Measurements from ENCODE around the gene KLF16. TPM values are rescaled to one million over a fixed set of nuclear protein-coding genes. Genes with fewer than 3 reads are reported as not detected.

The KLF16 gene
- total RNA-seq, 2 donors from 2014 or later = 9.9 to 12.9 TPM

DNA sequence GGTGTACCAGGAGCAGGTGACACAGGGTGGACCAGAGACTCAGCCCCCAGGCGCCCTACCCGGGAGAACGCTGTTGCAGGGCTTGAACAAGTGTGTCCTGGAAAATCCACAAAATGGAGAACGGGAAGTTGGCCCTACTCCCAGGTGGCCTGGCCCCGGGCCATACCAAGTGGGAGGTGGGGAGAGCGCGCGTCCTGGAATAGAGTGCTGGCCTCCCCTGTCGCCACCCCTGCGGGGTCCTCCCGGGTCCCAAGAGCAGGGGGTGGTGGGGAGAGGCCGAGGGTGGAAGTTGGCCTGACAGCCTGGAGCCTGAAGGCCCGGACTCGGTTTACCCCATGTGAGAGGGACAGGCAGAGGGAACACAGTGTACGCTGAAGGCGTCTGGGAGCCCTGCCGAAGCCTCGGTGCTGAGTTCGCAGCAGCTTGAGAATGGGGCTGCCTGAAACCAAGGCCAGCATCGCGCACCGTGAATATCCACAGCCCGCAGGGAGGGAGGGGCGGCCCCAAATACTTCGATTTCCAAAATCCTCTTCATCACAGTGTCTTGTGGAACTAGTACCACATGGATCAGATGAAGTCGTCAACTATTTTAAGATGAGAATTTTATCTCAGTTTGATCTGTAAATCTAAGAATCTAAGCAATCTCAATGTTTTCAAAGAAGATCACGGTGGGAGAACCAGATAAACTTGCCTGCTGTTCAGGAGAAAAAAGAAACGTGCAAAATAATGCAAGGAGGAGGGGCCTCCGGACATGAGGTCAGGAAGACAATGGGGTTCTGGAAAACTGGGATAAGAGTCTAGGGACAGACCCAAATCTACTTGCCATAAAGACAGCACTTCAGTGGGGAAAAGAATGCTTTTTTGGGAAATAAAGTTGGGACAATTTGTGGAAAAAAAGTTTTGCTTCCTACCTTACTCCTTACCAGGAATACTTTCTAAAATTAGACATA lies 10.4 kb upstream of the KLF16 start:
- DNase-seq (peak; percentile 59), ATAC-seq (peak; percentile 19 to 31)
- intact Hi-C loops (cut with DNase I) = no loop called here

DNA sequence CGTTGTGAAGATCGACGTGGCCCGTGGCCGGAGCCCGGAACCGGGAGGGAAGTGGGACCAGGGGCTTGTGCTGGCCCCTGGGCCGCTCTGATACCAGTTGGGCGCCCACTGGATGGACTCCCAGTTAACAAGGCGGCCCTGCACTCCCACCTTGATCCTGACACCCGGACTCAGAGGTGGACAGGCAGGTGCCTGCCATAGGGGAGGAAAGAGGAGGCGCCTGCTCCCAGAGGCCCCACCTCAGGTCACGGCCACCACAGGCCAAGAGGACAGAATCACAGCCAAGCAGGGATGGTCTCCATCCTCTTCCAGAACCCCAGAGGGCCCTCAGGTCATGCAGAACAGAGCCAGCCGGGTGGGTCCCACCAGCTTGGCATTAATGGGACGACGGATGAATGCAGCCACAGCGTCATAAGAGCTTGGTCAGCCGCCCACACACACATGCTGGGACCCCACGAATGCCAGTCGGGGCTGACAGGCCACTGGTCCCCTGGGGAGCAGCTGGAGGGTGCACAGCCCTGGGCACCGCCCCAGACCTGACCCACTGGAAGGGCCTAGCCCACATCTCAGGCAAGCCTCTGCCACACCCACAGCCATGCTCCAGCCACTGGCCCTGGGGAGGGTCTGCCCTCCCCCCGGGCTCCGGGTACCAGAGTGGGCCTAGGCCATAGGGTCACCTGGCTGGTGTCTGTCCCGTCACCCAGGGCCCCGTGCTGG lies 9.6 kb upstream of the KLF16 start:
- ATAC-seq (no peak), DNase-seq (no peak)
- intact Hi-C loops (cut with DNase I) = no loop called here

DNA sequence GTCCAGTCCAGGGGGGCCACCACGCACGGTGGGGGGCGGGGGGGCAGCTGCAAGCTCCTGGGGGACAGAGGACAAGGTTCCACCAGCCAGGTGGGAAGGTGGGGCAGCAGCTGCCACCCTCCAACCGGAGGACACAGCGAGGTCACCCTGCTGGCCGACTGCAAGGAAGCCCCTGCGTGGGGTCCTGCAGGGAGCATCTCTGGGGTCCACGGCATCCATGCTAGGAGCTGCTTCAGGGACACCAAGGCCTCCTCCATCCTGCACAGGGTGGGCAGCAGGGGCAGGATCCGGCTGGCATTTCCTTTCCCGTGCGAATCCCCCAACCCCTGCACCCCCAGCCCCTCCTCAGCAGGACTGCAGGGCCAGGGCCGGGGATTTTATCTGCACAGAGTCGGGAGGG lies 8.3 kb upstream of the KLF16 start:
- no peak for ATAC-seq

DNA sequence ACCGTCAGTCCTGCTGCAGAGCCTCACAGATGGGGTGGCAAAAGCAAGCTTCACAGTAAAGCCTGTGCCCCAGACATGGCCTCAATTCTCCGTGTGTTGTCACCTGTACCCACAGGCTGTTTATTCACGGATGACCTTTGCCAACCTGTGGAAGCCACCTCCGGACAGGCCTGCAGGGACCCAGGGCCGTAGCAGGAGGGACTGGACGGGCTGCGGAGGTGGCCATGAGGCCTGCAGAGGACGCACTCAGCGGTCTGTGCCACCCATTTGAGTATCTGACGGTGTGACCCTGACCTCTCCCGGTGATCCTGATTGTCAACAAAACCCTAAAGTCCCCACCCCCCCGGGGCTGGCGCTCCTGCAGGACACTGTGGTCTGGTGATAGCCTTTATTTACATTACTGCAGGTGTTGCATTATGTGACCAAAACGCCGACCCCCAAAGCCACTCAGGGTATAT lies 7.8 kb upstream of the KLF16 start:
- intact Hi-C loops (cut with DNase I) = no loop called here
- no peak for ATAC-seq
- no peak for DNase-seq

More for the DNA sequence above, 8.3 kb upstream of the KLF16 start:
- intact Hi-C loops (cut with DNase I) = no loop called here
- DNase-seq = no peak

DNA sequence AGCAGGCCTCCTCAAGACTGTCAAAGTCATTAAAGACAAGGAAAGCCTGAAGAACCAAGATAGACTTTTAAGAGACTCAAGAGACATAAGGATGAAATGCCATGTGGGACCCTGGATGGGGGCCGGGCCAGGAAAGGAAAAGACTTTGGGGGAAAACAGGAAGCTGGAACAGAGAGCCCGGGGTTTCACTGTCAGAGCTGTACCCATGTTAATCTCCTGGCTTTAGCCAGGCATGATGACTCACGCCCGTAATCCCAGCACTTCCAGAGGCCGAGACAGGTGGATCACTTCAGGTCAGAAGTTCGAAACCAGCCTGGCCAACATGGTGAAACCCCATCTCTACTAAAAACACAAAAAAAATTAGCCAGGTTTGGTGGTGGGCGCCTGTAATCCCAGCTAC lies 5.6 kb upstream of the KLF16 start:
- intact Hi-C loops (cut with DNase I) = no loop called here
- DNase-seq (no peak), ATAC-seq (no peak)

DNA sequence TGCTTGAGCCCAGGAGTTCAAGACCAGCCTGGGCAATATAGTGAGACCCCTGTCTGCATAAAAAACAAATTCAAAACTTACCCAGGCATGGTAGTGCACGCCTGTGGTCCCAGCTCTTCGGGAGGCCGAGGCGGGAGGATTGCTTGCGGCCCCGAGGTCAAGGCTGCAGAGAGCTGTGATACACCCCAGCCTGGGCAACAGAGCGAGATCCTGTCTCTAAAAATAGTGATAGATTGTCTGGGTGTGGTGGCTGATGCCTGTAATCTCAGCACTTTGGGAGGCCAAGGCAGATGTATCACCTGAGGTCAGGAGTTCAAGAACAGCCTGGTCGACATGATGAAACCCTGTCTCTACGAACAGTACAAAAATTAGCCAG lies 4.0 kb upstream of the KLF16 start:
- no peak for DNase-seq
- ATAC-seq = no peak
- intact Hi-C loops (cut with DNase I) = no loop called here

DNA sequence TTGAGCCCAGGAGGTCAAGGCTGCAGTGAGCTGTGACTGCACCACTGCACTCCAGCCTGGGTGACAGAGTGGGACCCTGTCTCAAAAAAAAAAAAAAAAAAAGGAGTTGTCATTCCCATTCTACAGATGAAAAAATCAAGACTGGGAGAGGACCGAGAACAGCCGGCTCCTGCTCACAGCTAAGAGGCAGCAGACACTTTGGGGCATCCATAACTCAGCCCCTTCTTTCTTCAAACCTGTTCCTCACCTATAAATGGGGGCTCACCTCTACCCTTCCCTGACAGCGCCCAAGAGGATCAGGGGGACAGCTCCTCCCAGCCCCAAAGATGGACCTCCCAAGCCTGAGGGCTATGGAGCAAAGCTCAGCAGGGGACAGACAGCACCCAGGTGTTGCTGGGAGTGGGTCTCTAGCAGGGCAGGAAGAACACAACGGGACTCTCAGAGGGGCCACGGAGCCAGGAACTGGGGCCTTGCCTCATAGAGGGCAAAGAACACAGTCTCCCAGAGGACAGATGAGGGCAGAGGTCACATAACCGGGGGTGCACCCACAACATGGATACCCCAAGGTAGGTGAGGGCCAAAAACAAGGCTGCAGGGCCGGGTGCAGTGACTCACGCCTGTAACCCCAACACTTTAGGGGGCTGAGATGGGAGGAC lies 3.4 kb upstream of the KLF16 start:
- ATAC-seq (no peak), DNase-seq (no peak)
- intact Hi-C loops (cut with DNase I) = no loop called here

DNA sequence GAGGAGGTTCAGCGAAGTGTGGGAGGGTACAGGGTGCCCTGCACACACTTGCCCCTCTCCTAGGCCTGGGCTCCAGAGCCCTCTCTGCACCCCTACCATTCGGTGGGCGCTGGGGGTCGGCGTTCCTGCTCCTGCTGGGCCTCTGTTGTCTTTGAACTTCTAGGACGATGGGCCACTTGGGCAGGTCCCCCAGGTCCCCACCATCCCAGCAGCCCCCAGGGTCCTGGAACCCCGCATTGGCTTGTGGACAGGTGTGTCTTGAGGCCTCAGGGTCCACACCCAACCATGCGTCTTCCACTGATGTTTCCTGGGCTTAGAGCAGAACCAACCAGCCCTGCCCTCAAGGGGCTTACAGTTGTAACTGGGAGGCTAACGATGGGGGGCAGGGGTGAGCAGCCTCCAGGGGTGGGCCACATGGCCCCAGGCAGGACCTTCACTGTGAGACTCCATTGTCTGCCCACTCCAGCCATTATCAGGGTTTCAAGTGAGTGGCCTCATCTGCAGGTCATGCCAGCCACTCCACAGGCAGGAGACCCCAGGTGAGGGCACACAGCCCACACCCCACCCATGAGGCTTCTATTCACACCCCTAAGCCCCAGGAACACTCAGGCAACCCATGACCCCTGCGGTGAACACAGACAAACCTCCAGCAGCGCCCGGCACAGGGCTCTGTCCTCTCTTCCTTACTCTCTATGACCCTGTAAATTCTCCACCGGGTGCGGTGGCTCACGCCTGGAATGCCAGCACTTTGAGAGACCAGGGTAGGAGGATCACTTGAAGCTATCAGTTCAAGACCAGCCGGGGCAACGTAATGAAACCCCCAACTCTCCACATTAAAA lies 2.0 kb upstream of the KLF16 start:
- intact Hi-C loops (cut with DNase I) = no loop called here
- no peak for DNase-seq
- no peak for ATAC-seq

DNA sequence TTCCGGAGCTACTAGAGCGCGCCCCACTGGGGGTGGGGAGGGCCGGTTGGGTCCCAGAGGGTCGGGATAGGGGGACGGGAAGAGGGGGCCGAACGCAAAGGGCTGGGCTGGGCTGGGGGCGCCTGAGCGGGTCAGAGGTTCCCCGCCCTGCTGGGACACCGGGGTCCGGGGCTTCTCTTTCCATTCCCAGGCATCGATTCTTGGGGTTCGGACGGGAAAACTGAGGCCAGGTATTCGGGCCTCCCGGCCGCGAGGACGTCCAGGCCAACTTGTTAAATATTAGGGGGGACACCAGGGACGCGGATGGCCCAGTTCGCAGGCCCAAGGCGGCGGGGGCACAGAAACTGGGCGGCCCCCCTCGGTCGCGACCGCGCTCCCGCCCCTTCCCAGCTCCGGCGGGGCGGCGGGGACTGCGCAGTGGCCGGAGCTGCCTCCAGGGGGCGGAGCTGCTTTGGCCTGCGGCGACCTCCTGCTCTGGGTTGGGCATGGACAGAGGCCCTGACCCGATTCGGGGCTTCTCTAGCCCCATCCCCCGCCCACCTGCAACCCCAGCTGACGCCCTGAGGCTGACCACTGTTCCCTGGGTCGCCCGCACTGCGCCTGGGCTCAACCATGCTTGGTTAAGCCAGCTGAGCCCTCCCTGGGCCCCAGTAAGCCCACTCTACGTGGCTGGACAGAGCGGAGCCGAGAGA lies 1.2 kb upstream of the KLF16 start:
- peak; percentile 84 for DNase-seq
- peak; percentile 67 to 74 for ATAC-seq
- intact Hi-C loops (cut with DNase I) = no loop called here

DNA sequence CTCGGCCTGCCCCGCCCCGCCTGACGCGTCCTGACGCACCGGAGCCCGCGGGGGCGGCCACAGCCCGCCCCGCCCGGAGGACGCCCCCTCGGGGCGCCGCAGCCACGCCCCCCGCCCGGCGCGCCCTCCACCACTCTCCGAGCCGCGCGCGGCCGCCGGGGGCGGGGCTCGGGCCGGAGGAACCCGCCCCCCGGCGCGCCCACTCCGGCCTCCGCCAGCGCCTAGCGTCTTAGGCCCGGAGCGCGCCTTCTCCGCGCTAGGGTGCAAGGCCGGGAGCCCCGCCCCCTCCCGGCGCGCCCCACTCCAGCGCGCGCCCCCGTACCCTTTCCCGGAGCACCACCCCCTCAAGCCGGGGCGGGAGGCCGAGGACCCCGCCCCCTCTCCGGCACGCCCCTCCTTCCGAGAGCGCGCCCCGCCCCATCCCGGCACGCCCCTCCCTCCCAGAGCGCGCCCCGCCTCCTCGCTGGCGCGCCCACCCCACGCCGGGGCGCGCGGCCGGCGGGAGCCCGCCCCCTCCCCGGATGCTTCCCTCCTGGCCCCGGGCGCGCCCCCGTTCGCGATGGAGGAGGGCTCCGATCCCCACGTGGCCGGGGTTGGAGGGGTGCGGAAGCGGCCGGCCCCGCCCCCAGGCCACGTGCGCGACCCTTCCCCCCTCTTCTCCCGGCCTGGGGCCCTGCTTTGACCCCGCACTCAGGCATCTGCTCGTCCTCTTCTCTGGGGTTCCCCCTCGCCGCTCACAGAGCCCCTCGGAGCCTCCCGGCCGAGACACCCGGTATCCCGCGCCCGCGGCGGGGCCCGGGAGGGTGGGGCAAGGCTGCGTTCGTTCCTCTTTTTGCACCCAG lies 480 bp upstream of the KLF16 start:
- DNase-seq (peak; percentile 94), ATAC-seq (peak; percentile 85 to 87)
- intact Hi-C loops (cut with DNase I) = no loop called here

DNA sequence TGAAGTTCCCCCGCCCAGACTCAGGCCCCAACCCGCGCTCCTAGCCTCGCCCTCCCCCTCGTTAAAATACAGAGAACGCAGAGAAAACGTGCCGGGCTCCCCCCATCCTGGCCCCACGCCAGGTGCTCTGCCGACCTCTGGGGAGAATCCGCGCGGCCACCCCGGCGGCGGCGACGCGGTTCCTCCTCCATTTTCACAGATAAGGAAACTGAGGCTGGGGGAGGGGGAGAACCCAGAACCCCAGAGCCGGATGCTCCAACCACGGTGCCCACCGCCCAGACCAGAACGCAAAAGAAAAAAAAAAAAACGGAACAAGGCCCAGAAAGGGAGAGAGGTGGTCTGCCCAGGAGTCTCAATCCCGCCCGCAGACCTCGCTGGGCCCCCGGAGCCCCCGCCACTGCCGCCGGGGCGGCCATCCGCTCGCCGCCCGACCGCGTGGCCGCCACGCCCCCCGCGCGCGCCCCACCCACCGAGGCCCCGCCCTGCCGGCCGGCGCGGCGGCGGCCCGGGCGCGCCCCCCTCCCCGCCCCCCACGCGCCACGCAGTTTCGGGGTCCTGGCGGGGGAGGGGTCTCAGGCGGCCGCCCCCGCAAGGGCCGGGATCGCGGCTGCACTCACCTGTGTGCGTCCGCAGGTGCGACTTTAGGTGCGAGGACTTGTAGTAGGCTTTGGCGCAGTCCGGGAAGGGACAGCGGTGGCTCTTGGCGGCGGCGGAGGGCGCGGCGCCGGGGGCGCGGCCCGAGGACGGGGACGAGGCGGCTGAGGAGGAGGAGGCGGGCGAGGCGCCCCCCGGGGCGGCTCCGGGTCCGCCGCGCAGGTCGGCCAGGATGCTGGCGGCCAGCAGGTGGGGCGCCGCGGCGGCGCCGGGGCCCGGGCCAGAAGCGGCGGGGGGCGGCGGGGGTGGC lies 703 bp downstream of the KLF16 start:
- no peak for ATAC-seq
- no peak for DNase-seq
- intact Hi-C loops (cut with DNase I) = no loop called here

DNA sequence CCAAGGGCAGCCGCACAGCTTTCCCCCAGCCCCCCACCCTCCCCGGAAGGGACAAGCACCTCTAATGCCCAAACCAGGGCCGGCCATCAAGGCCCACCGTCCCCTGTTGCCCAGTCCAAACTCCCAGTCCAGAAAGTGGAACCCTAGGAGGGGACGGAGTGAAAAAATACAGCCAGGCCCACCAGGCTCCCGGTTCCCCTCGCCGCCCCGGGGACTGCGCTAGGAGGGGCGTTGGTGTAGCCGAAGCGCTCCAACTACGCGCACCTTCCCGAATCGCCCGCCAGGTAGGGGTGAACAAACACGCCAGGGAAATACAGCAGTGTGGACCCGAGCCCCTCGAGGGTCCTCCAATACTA lies 1.3 kb downstream of the KLF16 start:
- intact Hi-C loops (cut with DNase I) = no loop called here
- ATAC-seq (no peak), DNase-seq (no peak)

DNA sequence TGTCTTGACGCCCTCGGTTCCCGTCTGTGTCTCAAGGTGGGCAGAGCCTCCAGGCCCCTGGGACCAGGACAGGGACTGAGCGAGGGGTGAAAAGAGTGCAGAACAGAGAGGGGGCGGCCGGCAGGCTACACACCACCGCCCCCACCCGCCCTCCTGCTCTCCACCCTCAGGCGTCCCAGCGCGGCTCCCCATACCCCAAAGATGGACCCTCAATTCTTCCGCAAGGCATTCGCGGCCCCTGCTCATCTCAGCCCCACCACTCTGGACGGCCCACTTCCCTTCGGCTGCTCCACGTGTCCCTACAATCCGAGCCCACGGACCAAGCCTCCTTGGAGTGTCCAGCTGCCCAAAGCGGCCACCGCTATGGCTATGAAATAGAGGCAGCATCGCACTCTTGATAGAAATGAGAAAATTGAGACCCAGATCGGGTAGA lies 1.8 kb downstream of the KLF16 start:
- intact Hi-C loops (cut with DNase I) = no loop called here
- ATAC-seq (no peak), DNase-seq (no peak)

DNA sequence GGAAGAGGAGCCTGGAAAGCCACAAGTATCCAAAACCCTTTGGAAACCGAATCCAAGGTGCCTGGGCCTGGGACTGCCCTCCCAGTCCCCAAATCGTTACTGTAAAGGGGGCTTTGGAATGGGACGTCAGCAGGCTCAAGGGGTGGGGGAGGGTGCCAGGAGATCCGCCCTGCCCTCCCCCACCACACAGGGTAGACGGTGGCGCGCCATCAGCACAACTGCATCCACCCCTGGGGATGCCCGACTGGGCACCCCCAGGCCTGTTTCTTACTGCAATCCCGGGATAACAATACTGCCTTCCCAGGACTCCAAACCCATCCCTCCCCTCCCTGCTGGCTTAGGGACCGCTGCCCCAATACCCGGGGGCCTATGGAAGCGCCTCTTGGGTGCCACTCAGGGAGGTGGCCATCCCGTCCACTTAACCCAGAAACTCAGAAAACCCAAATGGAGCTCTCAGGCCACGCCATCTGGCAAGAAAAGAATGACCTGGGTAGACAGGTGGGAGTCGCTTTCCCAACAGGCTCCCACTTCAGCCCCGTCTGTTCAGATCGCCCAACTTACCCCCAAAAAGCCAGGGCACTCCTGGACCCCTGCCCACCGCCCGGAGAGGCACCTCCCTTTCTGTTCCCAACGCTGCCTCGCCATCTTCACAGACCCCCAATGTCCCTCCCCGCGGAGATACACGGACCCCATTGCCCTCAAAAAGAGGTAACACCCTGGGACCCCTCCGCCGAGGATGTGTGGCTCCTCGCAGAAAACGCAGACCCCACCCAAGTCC lies 2.4 kb downstream of the KLF16 start:
- intact Hi-C loops (cut with DNase I) = no loop called here
- DNase-seq (no peak), ATAC-seq (no peak)

DNA sequence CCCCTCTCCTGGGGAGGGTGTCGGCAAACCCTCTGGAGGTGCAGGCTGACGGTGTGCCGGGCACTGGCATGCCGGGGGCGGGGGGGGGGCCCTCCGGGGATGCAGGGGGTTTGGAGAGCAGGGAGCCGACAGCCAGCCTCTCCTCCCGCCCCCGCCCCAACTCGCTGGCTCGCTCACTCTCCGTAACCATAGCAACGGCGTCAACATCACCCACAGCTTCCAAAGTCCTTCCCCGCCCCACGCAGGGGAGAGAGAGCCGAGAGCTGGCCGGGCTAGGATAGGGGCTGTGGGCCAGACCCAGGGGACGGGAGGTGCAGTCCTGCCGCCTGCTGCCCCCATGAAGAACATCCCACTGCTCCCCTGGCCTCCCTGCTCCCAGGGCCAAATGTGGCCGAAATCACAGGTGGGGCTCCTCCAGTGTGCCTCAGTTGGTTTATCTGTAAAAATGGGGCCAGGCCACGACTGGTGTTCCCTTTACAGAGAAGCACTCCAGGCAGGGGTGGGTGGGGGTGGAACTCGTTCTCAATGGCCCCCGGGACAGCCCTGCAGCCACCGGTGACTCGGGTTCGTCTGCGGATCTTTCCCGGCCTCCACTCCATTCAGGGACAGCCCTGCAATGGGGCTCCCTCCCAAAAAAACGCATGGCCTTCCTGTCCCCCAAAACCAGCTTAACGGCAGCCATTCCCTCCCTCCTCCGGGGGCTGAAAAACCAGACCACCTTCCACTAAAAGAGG lies 3.2 kb downstream of the KLF16 start:
- intact Hi-C loops (cut with DNase I) = no loop called here
- peak; percentile 79 for DNase-seq
- no peak for ATAC-seq

Measured in left cardiac atrium (tissue), 4 donors.